IMR-90 (cell line): ENCODE results near the gene TIGD4. TPM values are rescaled to one million over a fixed set of nuclear protein-coding genes. Genes with fewer than 3 reads are reported as not detected.

ENCODE experiments used
- ATAC-seq: fragments of 200-7000 bp; cut with Tn5 transposase; 2 replicates; pipeline ENCODE4 v1.9.1; 2020; ENCODE audit warnings: low read depth, mild to moderate bottlenecking, moderate library complexity
- Bru-seq: library from RNA; stranded (reverse); fragments of 400-500 nt; gene quantifications from one replicate; lab custom pipeline; 2021; lab: Mats Ljungman, UMichigan
- BruChase-seq, 2 experiments: library from RNA; stranded (reverse); fragments of 400-500 nt; gene quantifications; one replicate each; lab custom pipeline; 2021; lab: Mats Ljungman, UMichigan
- BruUV-seq: library from RNA; stranded (reverse); fragments of 400-500 nt; replicated peaks from 2 replicates; lab custom pipeline; 2021; lab: Mats Ljungman, UMichigan
- CTCF ChIA-PET: fragments of 300-600 bp; formaldehyde crosslinking; extraction: SDS; loops from one replicate; lab custom pipeline; 2021; ENCODE audit warnings: antibody characterized with exemption; lab: Yijun Ruan, JAX
- POLR2A ChIA-PET: fragments of 300-600 bp; sonication (Branson Sonifier 250); formaldehyde crosslinking; loops from one replicate; lab custom pipeline; 2022; ENCODE audit warnings: antibody characterized with exemption; ENCODE audit not compliant: unreplicated experiment; lab: Charles Lee
- DNase-seq: peaks from one replicate; pipeline ENCODE4 v3.0.0; 2013
- H2AFZ ChIP-seq: replicated peaks from 2 replicates; pipeline ENCODE3; 2013; ENCODE audit warnings: low read length, mild to moderate bottlenecking; ENCODE audit not compliant: poor library complexity
- H2AK5ac ChIP-seq: 2 replicates; pipeline ENCODE4 v1.6.1; 2013; ENCODE audit warnings: low read depth, low read length, inconsistent platforms
- H2AK9ac ChIP-seq: replicated peaks from 2 replicates; pipeline ENCODE3; 2013; ENCODE audit warnings: mild to moderate bottlenecking, low read depth, low read length, moderate library complexity; ENCODE audit not compliant: poor library complexity
- H2BK120ac ChIP-seq: 2 replicates; pipeline ENCODE4 v1.6.1; 2013; ENCODE audit warnings: low read depth, low read length, inconsistent platforms
- H2BK15ac ChIP-seq: 3 replicates; pipeline ENCODE4 v1.6.1; 2013; ENCODE audit warnings: low read depth, low read length, inconsistent platforms
- H2BK20ac ChIP-seq: 2 replicates; pipeline ENCODE4 v1.6.1; 2013; ENCODE audit warnings: low read depth, mild to moderate bottlenecking, inconsistent platforms, low read length, moderate library complexity
- H2BK5ac ChIP-seq: 2 replicates; pipeline ENCODE4 v1.6.1; 2013; ENCODE audit warnings: mild to moderate bottlenecking, low read depth, low read length, inconsistent platforms; ENCODE audit not compliant: poor library complexity, severe bottlenecking
- H3K14ac ChIP-seq: replicated peaks from 2 replicates; pipeline ENCODE4 v1.6.1; 2013; ENCODE audit warnings: low read depth, low read length, inconsistent platforms
- H3K18ac ChIP-seq: 2 replicates; pipeline ENCODE4 v1.6.1; 2013; ENCODE audit warnings: low read depth, low read length, control low read depth
- H3K23ac ChIP-seq: 2 replicates; pipeline ENCODE4 v1.6.1; 2013; ENCODE audit warnings: low read depth, low read length, inconsistent platforms
- H3K27ac ChIP-seq: 2 replicates; pipeline ENCODE4 v1.5.1; 2013; ENCODE audit warnings: mild to moderate bottlenecking, control low read depth, low read length; ENCODE audit not compliant: insufficient read depth
- H3K27me3 ChIP-seq: 2 replicates; pipeline ENCODE4 v1.6.1; 2013; ENCODE audit warnings: low read length; ENCODE audit not compliant: control insufficient read depth, insufficient read depth
- H3K36me3 ChIP-seq: 2 replicates; pipeline ENCODE4 v1.6.1; 2013; ENCODE audit warnings: low read length, mixed read lengths; ENCODE audit not compliant: control insufficient read depth, insufficient read depth
- H3K4ac ChIP-seq: 2 replicates; pipeline ENCODE4 v1.6.1; 2013; ENCODE audit warnings: low read depth, low read length, inconsistent platforms
- H3K4me1 ChIP-seq: 2 replicates; pipeline ENCODE4 v1.6.1; 2013; ENCODE audit warnings: low read length, mixed read lengths; ENCODE audit not compliant: control insufficient read depth, insufficient read depth
- H3K4me2 ChIP-seq: 2 replicates; pipeline ENCODE4 v1.6.1; 2013; ENCODE audit warnings: low read depth, mild to moderate bottlenecking, control low read depth, low read length, moderate library complexity
- H3K4me3 ChIP-seq: 2 replicates; pipeline ENCODE4 v1.5.1; 2013; ENCODE audit warnings: low read depth, mild to moderate bottlenecking, control low read depth, low read length, moderate library complexity; ENCODE audit not compliant: insufficient read depth
- H3K56ac ChIP-seq: 2 replicates; pipeline ENCODE4 v1.6.1; 2013; ENCODE audit warnings: low read length, inconsistent platforms; ENCODE audit not compliant: insufficient read depth; ENCODE audit errors: extremely low read depth
- H3K79me1 ChIP-seq, 2 experiments: 2 replicates each; pipeline ENCODE4 v1.6.1; 2013; ENCODE audit warnings: low read length in 2 of 2, inconsistent platforms in 1 of 2, low read depth in 1 of 2
- H3K9ac ChIP-seq: 2 replicates; pipeline ENCODE4 v1.6.1; 2013; ENCODE audit warnings: low read depth, low read length, control low read depth
- H3K9me1 ChIP-seq: 2 replicates; pipeline ENCODE4 v1.6.1; 2013; ENCODE audit warnings: low read length, inconsistent platforms; ENCODE audit not compliant: insufficient read depth
- H3K9me3 ChIP-seq: 2 replicates; pipeline ENCODE4 v1.6.1; 2013; ENCODE audit warnings: low read length; ENCODE audit not compliant: control insufficient read depth, insufficient read depth
- H4K20me1 ChIP-seq: 2 replicates; pipeline ENCODE4 v1.6.1; 2013; ENCODE audit warnings: low read length, inconsistent platforms; ENCODE audit not compliant: insufficient read depth
- H4K5ac ChIP-seq: 2 replicates; pipeline ENCODE4 v1.6.1; 2013; ENCODE audit warnings: mild to moderate bottlenecking, low read depth, low read length, control low read depth
- H4K8ac ChIP-seq, 2 experiments: 2 replicates each; pipeline ENCODE4 v1.6.1; 2013; ENCODE audit warnings: low read depth in 2 of 2, low read length in 2 of 2, control low read depth in 1 of 2, inconsistent platforms in 1 of 2
- H4K91ac ChIP-seq: 2 replicates; pipeline ENCODE4 v1.6.1; 2013; ENCODE audit warnings: low read depth, low read length, inconsistent platforms; ENCODE audit not compliant: insufficient read depth
- CEBPB ChIP-seq: IDR thresholded peaks from 2 replicates; pipeline ENCODE4 v1.6.1; 2012; ENCODE audit warnings: low read depth, low read length, improper control_type of control experiment
- MAZ ChIP-seq: IDR thresholded peaks from 2 replicates; pipeline ENCODE4 v1.6.1; 2012; ENCODE audit warnings: low read depth, mild to moderate bottlenecking, low read length, improper control_type of control experiment, moderate library complexity, borderline replicate concordance
- MXI1 ChIP-seq: IDR thresholded peaks from 2 replicates; pipeline ENCODE4 v1.6.1; 2012; ENCODE audit warnings: low read depth, mild to moderate bottlenecking, low read length, moderate library complexity, borderline replicate concordance
- POLR2A ChIP-seq: IDR thresholded peaks from 2 replicates; pipeline ENCODE4 v1.6.1; 2012; ENCODE audit warnings: mild to moderate bottlenecking, low read depth, low read length
- RAD21 ChIP-seq: IDR thresholded peaks from 2 replicates; pipeline ENCODE4 v1.6.1; 2012; ENCODE audit warnings: low read length, improper control_type of control experiment
- RCOR1 ChIP-seq: IDR thresholded peaks from 2 replicates; pipeline ENCODE4 v1.6.1; 2012; ENCODE audit warnings: mild to moderate bottlenecking, low read length, improper control_type of control experiment; ENCODE audit not compliant: insufficient replicate concordance
- WGBS, 2 experiments: methylation state at CpG; one replicate each; pipeline versions ENCODE4 v1.1.5 to v1.1.7; 2013; ENCODE audit warnings: missing lambda C conversion rate in 2 of 2; ENCODE audit not compliant: insufficient read length in 1 of 2; ENCODE audit errors: extremely low coverage in 2 of 2; 5-methylcytosine and 5-hydroxymethylcytosine counted together
- dilution Hi-C: fragments of 300-500 bp; cut with HindIII; formaldehyde crosslinking; loops from one replicate; pipeline ENCODE4 v1.14.3; 2018; ENCODE audit warnings: low sequenced_read_pairs; ENCODE audit not compliant: unreplicated experiment
- in situ Hi-C: fragments of 300-500 bp; cut with MboI; formaldehyde crosslinking; loops from 3 replicates; pipeline ENCODE4 v1.14.3; 2019; ENCODE audit warnings: low sequenced_read_pairs, inconsistent platforms, mixed read lengths
- intact Hi-C: fragments of 100-400 bp; cut with micrococcal nuclease; formaldehyde crosslinking; loops from 2 replicates; pipeline ENCODE4 v1.10.0; 2022
- long read RNA-seq: library from polyadenylated mRNA; unstranded; transcript quantifications from one replicate; pipeline ENCODE4 v2.0.0, GENCODE V29; 2021; ENCODE audit not compliant: unreplicated experiment
- polyA plus RNA-seq, 3 experiments: library from polyadenylated mRNA; depleted of rRNA; stranded (reverse); fragments of >200 nt; gene quantifications; 2 replicates each; pipeline ENCODE4 v1.2.3, GENCODE V29; 2012; ENCODE audit warnings: low replicate concordance in 1 of 3
- total RNA-seq: library from RNA; depleted of rRNA; stranded (reverse); fragments of >200 nt; gene quantifications from 2 replicates; pipeline ENCODE4 v1.2.3, GENCODE V29; 2012; rRNA removed
- TF ChIP-seq, protein P1 (sequence below): conservative IDR thresholded peaks from 2 replicates; pipeline ENCODE4 v1.5.1; 2012; ENCODE audit warnings: mild to moderate bottlenecking, low read depth, low read length, improper control_type of control experiment
- TF ChIP-seq, protein P2 (sequence below): fragments of 150-350 bp; IDR thresholded peaks from 2 replicates; pipeline ENCODE4 v1.6.1; 2016; ENCODE audit warnings: low read depth, mild to moderate bottlenecking, low read length, moderate library complexity, borderline replicate concordance

TIGD4 gene
- total RNA-seq (not detected in 2 replicates), polyA plus RNA-seq (2012; rRNA removed) (0.03 TPM in 1 of 2 replicates, not detected in the other), Bru-seq, nascent RNA (percentile 19 among the genes with signal in this experiment), BruChase-seq, experiment 1, labeled RNA remaining after a 6-hour chase (percentile 20 among the genes with signal in this experiment), BruChase-seq, experiment 2, labeled RNA remaining after a 2-hour chase (percentile 23 among the genes with signal in this experiment)
- not detected in 2 replicates for polyA plus RNA-seq (2012; cell fraction: cytosol; rRNA removed)
- polyA plus RNA-seq (2012; cell fraction: nucleus; rRNA removed; ENCODE audit: low replicate concordance), result 0.02 TPM in 1 of 2 replicates, not detected in the other
- long read RNA-seq, result 0 reads

DNA sequence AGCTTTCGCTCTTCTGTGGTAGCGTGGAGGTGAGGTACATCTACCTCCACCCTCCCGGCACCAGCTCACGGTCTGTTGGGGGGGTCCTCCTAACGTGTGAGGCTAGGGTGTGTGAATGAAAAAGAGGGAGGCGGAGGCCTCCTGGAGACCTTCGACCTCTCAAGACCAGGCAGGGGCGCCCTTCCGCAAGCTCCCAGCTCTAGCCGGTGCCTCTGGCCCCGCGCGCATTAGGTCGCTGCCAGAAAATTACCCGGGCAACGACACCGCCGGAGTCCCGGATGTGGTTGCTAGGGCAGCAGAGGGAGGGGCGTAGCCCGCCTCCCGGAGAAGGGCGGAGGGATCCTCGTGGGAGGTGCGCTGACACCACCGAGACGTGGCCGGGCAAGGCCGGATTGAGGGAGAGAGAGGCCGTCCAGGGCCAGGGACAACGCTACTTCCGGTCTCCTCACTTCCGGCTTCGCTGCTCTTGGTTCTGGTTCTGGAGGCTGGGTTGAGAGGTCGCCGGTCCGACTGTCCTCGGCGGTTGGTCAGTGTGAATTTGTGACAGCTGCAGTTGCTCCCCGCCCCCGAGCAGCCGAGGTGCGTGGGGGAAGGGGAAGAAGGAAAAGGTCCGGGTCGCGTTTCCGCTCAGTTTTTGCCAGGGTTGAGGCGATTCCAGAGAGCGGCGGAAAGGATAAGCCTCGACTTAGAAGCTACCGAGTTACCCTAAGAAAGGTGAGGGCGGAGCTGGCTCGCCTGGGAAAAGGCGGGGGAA lies at the start of gene TIGD4, which contains the start of gene ARFIP1:
Gene TIGD4 (minus strand): TSS at position 218 of the 754 bp plus-strand sequence. CDS start 8,726 bp downstream, outside the sequence.
Gene ARFIP1 (plus strand): TSS at position 442 of the 754 bp plus-strand sequence. CDS start 49,680 bp downstream, outside the sequence.
- H2AK5ac ChIP-seq, result peak within 1 kb of the TSS; percentile 13; the same call in 1 of the 2 replicates
- no peaks in the 10 kb centered on the region for H3K9me3 ChIP-seq
- H3K23ac ChIP-seq, result peak within 1 kb of the TSS; percentile 75
- H2AFZ ChIP-seq, result peak within 1 kb of the TSS; percentile 97
- peak within 1 kb of the TSS; percentile 15 for H3K18ac ChIP-seq
- dilution Hi-C loops (no loop called here), intact Hi-C loops (loop anchor here (1.0 to 5.0 kb wide), 3 partner anchors 158 to 303 kb away; partner anchors contain the start of genes FBXW7 and FHDC1), in situ Hi-C loops (no loop called here)
- 0% methylated on average over 15 of the region's 55 CpGs; no CpG with 5 or more reads in 1 of the 2 experiments for WGBS, 2 experiments
- H3K4me2 ChIP-seq, result peak within 1 kb of the TSS; percentile 96
- H2BK5ac ChIP-seq, result peak within 1 kb of the TSS; percentile 66
- H3K4me1 ChIP-seq, result no peaks in the 10 kb centered on the region
- peak within 1 kb of the TSS; percentile 15 to 81 for H4K8ac ChIP-seq
- peak within 1 kb of the TSS; percentile 33 for H2BK120ac ChIP-seq
- CTCF ChIA-PET, result interaction anchor here (0.6 to 1.6 kb wide), 4 partner anchors 30 to 335 kb away, joined by 3 to 5 read pairs (median 3); no protein-coding TSS in a partner anchor
- peaks cover 5 to 26% of the 10 kb centered on the region in 2 experiments; a peak in 3 of 4 replicates for H3K79me1 ChIP-seq
- H3K9ac ChIP-seq, result peak within 1 kb of the TSS; percentile 78
- H2AK9ac ChIP-seq, result peak within 1 kb of the TSS; percentile 95
- H3K4ac ChIP-seq, result peak within 1 kb of the TSS; percentile 71
- no TSS peak for BruUV-seq
- H2BK20ac ChIP-seq, result no peak within 1 kb of the TSS
- ATAC-seq, result peak; percentile 98
- peaks cover under 1% of the 10 kb centered on the region; the same call in 1 of the 2 replicates for H3K9me1 ChIP-seq
- POLR2A ChIA-PET, result interaction anchor here (0.8 kb wide), 1 partner anchor 18 kb away, joined by 3 read pairs; no protein-coding TSS in a partner anchor
- peak; percentile 96 for DNase-seq
- H3K36me3 ChIP-seq, result no peaks in the 10 kb centered on the region
- TF ChIP-seq RCOR1, result no peak
- TF ChIP-seq, protein P1, sequence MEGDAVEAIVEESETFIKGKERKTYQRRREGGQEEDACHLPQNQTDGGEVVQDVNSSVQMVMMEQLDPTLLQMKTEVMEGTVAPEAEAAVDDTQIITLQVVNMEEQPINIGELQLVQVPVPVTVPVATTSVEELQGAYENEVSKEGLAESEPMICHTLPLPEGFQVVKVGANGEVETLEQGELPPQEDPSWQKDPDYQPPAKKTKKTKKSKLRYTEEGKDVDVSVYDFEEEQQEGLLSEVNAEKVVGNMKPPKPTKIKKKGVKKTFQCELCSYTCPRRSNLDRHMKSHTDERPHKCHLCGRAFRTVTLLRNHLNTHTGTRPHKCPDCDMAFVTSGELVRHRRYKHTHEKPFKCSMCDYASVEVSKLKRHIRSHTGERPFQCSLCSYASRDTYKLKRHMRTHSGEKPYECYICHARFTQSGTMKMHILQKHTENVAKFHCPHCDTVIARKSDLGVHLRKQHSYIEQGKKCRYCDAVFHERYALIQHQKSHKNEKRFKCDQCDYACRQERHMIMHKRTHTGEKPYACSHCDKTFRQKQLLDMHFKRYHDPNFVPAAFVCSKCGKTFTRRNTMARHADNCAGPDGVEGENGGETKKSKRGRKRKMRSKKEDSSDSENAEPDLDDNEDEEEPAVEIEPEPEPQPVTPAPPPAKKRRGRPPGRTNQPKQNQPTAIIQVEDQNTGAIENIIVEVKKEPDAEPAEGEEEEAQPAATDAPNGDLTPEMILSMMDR, result peak; percentile 12; the same call in 1 of the 2 replicates
- TF ChIP-seq, protein P2, sequence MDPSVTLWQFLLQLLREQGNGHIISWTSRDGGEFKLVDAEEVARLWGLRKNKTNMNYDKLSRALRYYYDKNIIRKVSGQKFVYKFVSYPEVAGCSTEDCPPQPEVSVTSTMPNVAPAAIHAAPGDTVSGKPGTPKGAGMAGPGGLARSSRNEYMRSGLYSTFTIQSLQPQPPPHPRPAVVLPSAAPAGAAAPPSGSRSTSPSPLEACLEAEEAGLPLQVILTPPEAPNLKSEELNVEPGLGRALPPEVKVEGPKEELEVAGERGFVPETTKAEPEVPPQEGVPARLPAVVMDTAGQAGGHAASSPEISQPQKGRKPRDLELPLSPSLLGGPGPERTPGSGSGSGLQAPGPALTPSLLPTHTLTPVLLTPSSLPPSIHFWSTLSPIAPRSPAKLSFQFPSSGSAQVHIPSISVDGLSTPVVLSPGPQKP, result 0 out of 2 replicates have a peak, but pooled peaks have one; percentile 14
- peak; percentile 77 for TF ChIP-seq POLR2A
- TF ChIP-seq RAD21, result peak; percentile 21; the same call in 1 of the 2 replicates
- TF ChIP-seq MAZ, result peak; percentile 96; the same call in 1 of the 2 replicates
- TF ChIP-seq CEBPB, result no peak
- peak; percentile 96 for TF ChIP-seq MXI1
- H3K56ac ChIP-seq, result peak within 1 kb of the TSS; percentile 75
- H3K4me3 ChIP-seq, result peak within 1 kb of the TSS; percentile 79
- H3K27ac ChIP-seq, result peak within 1 kb of the TSS; percentile 70
- H4K5ac ChIP-seq, result peak within 1 kb of the TSS; percentile 43
- H4K20me1 ChIP-seq, result 0 out of 2 replicates have a peak, but pooled peaks cover 4% of the 10 kb centered on the region
- H4K91ac ChIP-seq, result peak within 1 kb of the TSS; percentile 34; the same call in 1 of the 2 replicates
- H3K27me3 ChIP-seq, result peaks cover 6% of the 10 kb centered on the region; the same call in 1 of the 2 replicates
- H3K14ac ChIP-seq, result peak within 1 kb of the TSS; percentile 82
- no peak within 1 kb of the TSS; the same call in 2 of the 3 replicates for H2BK15ac ChIP-seq
